GM12875 (cell line): ENCODE results near the gene LPP.

Experiments
- H3K4me3 ChIP-seq: one replicate; pipeline ENCODE4 v1.5.1; 2011; ENCODE audit warnings: low read depth, low read length, control low read depth
- CTCF ChIP-seq: IDR thresholded peaks from 2 replicates; pipeline ENCODE4 v1.5.1; 2011; ENCODE audit warnings: low read depth, mild to moderate bottlenecking, control low read depth, inconsistent platforms, low read length, moderate library complexity, borderline replicate concordance; ENCODE audit not compliant: insufficient read depth

The LPP gene

GRCh38 chr3:188674595-188674994 lies 520.6 kb downstream of the LPP start:
- no peak for TF ChIP-seq CTCF
- no peak overlapping the region for H3K4me3 ChIP-seq

GRCh38 chr3:188677344-188677743 lies 523.4 kb downstream of the LPP start:
- no peak overlapping the region for H3K4me3 ChIP-seq
- TF ChIP-seq CTCF, result no peak

- no peak for TF ChIP-seq CTCF
- no peak overlapping the region for H3K4me3 ChIP-seq
Observed at GRCh38 chr3:188680189-188680588, 526.2 kb downstream of the LPP start.

GRCh38 chr3:188680605-188681004 lies 526.6 kb downstream of the LPP start:
- no peak for TF ChIP-seq CTCF
- H3K4me3 ChIP-seq, result no peak overlapping the region

- no peak for TF ChIP-seq CTCF
- H3K4me3 ChIP-seq, result no peak overlapping the region
Observed at GRCh38 chr3:188682316-188682715, 528.4 kb downstream of the LPP start.

GRCh38 chr3:188683032-188683521 lies 529.1 kb downstream of the LPP start:
- H3K4me3 ChIP-seq, result no peak overlapping the region
- no peak for TF ChIP-seq CTCF

- TF ChIP-seq CTCF, result no peak
- no peak overlapping the region for H3K4me3 ChIP-seq
Observed at GRCh38 chr3:188684276-188684675, 530.3 kb downstream of the LPP start.
